GM19468 (cell line): ENCODE measurements around the gene ALDOA.
"Not testable (repeated sequence)": the region's sequence is repeated elsewhere in the genome, so short reads cannot be mapped to it uniquely, and the experiment has no call there.

Experiments
- ATAC-seq: cut with Tn5 transposase; IDR thresholded peaks from one replicate; pipeline ENCODE4 v1.9.1; 2021; ENCODE audit warnings: mild to moderate bottlenecking, moderate library complexity, moderate number of reproducible peaks; ENCODE audit not compliant: unreplicated experiment; ENCODE audit errors: extremely low read depth

ALDOA gene

GRCh38 chr16:30112197-30113030, 46.9 kb downstream of the ALDOA start:
- ATAC-seq: no peak

GRCh38 chr16:30113031-30113710, 47.6 kb downstream of the ALDOA start, which contains the start of gene GDPD3:
Gene GDPD3, minus strand, starts transcription at chr16:30113537. Its CDS starts 59 bp downstream, at chr16:30113478.
- no peak for ATAC-seq

GRCh38 chr16:30113711-30114333, 48.3 kb downstream of the ALDOA start:
- no peak for ATAC-seq

- ATAC-seq: no peak
These were observed 48.9 kb downstream of the ALDOA start for GRCh38 chr16:30114411-30114810.

GRCh38 chr16:30114833-30115232, 49.3 kb downstream of the ALDOA start:
- ATAC-seq: not testable (repeated sequence)

GRCh38 chr16:30115238-30115637, 49.7 kb downstream of the ALDOA start:
- no peak for ATAC-seq

- ATAC-seq: no peak
These were observed 51.0 kb downstream of the ALDOA start for GRCh38 chr16:30116291-30117207.

GRCh38 chr16:30117768-30118167, 52.2 kb downstream of the ALDOA start:
- ATAC-seq: no peak

GRCh38 chr16:30119428-30119827, 53.9 kb downstream of the ALDOA start:
- ATAC-seq: no peak
